ENCODE results near the gene PGD. TPM values are rescaled to one million over a fixed set of nuclear protein-coding genes. Genes with fewer than 3 reads are reported as not detected.

The PGD gene
- total and polyA plus RNA-seq, 2 experiments from 2014 or later = 174 to 305 TPM

DNA sequence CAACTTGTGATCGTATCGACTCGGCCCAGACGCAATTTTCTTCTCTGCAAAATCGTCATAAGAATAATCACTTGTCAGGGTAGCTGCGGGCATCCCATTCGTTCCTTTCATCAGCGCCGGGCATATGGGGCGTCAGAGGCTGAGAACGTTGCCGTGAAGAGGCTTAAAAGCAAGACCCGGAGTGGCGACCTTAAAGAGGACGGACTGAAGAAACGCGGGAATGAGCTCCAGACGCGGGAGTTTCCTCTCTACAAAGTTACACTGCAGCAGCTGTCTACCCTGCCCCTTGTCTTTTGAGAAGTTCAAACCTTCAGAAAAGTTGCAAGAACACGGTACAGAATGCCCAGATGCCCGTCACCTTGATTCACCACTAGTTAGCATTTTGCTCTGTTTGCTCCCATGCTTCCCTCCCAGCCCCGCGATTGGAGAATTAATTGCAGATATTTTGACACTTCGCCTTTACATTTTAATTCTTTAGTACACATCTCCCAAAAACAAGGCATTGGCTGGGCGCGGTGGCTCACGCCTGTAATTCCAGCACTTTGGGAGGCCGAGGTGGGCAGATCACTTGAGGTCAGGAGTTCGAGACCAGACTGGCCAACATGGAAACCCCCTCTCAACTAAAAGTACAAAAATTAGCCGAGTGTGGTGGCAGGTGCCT lies 32.3 kb downstream of the PGD start (continued):
- TF ChIP-seq ZNF114 (CRISPR knock-in tag; IDR thresholded peaks at IDR 0.05) = no peak
- TF ChIP-seq STAT1 (IDR thresholded peaks at IDR 0.05; ENCODE audit: unreplicated experiment) = no peak
- TF ChIP-seq JUNB (IDR thresholded peaks at IDR 0.05; ENCODE audit: unreplicated experiment) = no peak
- no peak for TF ChIP-seq EZH2 (IDR thresholded peaks at IDR 0.05; ENCODE audit: low read depth, unreplicated experiment)
- no peak for TF ChIP-seq POLR2AphosphoS5 (IDR thresholded peaks at IDR 0.05; ENCODE audit: low read depth)

DNA sequence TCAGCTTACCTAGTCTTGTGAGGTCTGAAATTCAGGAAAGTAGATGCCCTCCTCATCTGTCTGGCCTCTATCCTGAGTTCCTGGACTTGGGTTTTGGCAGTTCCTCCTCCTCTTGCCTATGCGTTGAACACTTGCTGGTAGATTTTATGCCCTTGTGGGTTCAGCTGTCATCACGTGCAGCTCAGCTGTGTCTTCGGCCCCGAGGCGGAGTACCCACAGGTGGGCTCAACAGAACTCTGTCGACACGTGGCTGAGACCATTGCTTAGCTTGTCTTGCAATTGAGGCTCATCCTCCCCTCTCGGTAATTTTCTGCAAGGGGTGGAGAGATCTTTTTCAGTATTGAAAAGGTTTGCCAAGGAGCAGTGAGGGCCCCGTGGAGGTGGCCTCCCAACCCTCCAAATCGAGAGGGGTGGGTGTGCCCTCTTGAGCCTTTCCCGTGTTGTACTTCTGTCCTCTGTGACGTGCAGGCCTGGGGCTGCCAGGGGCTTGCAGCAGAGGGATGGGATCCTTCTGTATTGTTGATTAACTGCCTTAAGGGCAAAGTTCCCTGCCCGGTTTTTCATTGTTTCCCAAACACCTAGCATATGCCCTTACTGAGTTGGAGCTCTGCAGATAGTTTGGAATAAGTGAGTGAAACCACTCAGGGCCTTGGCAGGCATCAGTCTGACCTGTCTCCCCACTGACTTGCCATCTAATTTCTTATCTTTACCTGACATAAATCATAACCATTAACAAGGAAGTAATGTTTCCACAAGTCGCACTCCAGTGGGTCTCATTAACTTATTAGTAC lies 34.2 kb downstream of the PGD start:
- H3K9me3 Mint-ChIP-seq = no peaks in the 10 kb centered on the region
- ATAC-seq (no peak), DNase-seq (ENCODE audit: low spot score) (no peak)
- no peaks in the 10 kb centered on the region for H3K27me3 ChIP-seq (ENCODE audit: insufficient read depth)
- H3K4me3 ChIP-seq = no peak overlapping the region
- H3K4me1 Mint-ChIP-seq = peaks cover 11% of the 10 kb centered on the region; the same call in 2 of the 3 replicates
- H3K36me3 ChIP-seq (ENCODE audit: insufficient read depth) = no peaks in the 10 kb centered on the region
- no peak overlapping the region; the same call in 2 of the 3 replicates for H3K4me3 Mint-ChIP-seq
- H3K9me2 ChIP-seq (ENCODE audit: insufficient read depth) = no peaks in the 10 kb centered on the region
- no peak overlapping the region for H2AFZ ChIP-seq
- no peaks in the 10 kb centered on the region; the same call in 1 of the 2 replicates for H4K20me1 ChIP-seq (replicated peaks; ENCODE audit: insufficient read depth)
- no peaks in the 10 kb centered on the region; the same call in 1 of the 2 replicates for H3K79me2 ChIP-seq (replicated peaks; ENCODE audit: insufficient read depth)
- no peak overlapping the region for H3K4me2 ChIP-seq
- no peaks in the 10 kb centered on the region for H3K36me3 Mint-ChIP-seq (ENCODE audit: low read depth)
- H3K27ac Mint-ChIP-seq = no peak overlapping the region
- H3K4me1 ChIP-seq (ENCODE audit: insufficient read depth) = no peaks in the 10 kb centered on the region
- H3K27me3 Mint-ChIP-seq (ENCODE audit: insufficient read depth, low read depth, poor library complexity) = peaks cover 12% of the 10 kb centered on the region
- H3F3A ChIP-seq (replicated peaks; ENCODE audit: low read depth) = peaks cover 9% of the 10 kb centered on the region
- H3K27ac ChIP-seq (ENCODE audit: low read depth) = no peak overlapping the region
- TF ChIP-seq EZH2phosphoT487 (IDR thresholded peaks at IDR 0.05; ENCODE audit: unreplicated experiment) (no peak), JUNB (IDR thresholded peaks at IDR 0.05; ENCODE audit: unreplicated experiment) (no peak), NANOG (IDR thresholded peaks at IDR 0.05; ENCODE audit: borderline replicate concordance) (no peak)
- TF ChIP-seq, protein P1, sequence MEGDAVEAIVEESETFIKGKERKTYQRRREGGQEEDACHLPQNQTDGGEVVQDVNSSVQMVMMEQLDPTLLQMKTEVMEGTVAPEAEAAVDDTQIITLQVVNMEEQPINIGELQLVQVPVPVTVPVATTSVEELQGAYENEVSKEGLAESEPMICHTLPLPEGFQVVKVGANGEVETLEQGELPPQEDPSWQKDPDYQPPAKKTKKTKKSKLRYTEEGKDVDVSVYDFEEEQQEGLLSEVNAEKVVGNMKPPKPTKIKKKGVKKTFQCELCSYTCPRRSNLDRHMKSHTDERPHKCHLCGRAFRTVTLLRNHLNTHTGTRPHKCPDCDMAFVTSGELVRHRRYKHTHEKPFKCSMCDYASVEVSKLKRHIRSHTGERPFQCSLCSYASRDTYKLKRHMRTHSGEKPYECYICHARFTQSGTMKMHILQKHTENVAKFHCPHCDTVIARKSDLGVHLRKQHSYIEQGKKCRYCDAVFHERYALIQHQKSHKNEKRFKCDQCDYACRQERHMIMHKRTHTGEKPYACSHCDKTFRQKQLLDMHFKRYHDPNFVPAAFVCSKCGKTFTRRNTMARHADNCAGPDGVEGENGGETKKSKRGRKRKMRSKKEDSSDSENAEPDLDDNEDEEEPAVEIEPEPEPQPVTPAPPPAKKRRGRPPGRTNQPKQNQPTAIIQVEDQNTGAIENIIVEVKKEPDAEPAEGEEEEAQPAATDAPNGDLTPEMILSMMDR (conservative IDR thresholded peaks at IDR 0.05; ENCODE audit: low read depth in 2 of 2) = no peak
- TF ChIP-seq, protein P2, sequence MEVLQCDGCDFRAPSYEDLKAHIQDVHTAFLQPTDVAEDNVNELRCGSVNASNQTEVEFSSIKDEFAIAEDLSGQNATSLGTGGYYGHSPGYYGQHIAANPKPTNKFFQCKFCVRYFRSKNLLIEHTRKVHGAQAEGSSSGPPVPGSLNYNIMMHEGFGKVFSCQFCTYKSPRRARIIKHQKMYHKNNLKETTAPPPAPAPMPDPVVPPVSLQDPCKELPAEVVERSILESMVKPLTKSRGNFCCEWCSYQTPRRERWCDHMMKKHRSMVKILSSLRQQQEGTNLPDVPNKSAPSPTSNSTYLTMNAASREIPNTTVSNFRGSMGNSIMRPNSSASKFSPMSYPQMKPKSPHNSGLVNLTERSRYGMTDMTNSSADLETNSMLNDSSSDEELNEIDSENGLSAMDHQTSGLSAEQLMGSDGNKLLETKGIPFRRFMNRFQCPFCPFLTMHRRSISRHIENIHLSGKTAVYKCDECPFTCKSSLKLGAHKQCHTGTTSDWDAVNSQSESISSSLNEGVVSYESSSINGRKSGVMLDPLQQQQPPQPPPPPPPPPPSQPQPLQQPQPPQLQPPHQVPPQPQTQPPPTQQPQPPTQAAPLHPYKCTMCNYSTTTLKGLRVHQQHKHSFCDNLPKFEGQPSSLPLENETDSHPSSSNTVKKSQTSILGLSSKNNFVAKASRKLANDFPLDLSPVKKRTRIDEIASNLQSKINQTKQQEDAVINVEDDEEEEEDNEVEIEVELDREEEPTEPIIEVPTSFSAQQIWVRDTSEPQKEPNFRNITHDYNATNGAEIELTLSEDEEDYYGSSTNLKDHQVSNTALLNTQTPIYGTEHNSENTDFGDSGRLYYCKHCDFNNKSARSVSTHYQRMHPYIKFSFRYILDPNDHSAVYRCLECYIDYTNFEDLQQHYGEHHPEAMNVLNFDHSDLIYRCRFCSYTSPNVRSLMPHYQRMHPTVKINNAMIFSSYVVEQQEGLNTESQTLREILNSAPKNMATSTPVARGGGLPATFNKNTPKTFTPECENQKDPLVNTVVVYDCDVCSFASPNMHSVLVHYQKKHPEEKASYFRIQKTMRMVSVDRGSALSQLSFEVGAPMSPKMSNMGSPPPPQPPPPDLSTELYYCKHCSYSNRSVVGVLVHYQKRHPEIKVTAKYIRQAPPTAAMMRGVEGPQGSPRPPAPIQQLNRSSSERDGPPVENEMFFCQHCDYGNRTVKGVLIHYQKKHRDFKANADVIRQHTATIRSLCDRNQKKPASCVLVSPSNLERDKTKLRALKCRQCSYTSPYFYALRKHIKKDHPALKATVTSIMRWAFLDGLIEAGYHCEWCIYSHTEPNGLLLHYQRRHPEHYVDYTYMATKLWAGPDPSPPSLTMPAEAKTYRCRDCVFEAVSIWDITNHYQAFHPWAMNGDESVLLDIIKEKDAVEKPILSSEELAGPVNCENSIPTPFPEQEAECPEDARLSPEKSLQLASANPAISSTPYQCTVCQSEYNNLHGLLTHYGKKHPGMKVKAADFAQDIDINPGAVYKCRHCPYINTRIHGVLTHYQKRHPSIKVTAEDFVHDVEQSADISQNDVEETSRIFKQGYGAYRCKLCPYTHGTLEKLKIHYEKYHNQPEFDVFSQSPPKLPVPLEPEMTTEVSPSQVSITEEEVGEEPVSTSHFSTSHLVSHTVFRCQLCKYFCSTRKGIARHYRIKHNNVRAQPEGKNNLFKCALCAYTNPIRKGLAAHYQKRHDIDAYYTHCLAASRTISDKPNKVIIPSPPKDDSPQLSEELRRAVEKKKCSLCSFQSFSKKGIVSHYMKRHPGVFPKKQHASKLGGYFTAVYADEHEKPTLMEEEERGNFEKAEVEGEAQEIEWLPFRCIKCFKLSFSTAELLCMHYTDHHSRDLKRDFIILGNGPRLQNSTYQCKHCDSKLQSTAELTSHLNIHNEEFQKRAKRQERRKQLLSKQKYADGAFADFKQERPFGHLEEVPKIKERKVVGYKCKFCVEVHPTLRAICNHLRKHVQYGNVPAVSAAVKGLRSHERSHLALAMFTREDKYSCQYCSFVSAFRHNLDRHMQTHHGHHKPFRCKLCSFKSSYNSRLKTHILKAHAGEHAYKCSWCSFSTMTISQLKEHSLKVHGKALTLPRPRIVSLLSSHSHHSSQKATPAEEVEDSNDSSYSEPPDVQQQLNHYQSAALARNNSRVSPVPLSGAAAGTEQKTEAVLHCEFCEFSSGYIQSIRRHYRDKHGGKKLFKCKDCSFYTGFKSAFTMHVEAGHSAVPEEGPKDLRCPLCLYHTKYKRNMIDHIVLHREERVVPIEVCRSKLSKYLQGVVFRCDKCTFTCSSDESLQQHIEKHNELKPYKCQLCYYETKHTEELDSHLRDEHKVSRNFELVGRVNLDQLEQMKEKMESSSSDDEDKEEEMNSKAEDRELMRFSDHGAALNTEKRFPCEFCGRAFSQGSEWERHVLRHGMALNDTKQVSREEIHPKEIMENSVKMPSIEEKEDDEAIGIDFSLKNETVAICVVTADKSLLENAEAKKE (CRISPR knock-in tag; IDR thresholded peaks at IDR 0.05) = no peak
- TF ChIP-seq, protein P3, sequence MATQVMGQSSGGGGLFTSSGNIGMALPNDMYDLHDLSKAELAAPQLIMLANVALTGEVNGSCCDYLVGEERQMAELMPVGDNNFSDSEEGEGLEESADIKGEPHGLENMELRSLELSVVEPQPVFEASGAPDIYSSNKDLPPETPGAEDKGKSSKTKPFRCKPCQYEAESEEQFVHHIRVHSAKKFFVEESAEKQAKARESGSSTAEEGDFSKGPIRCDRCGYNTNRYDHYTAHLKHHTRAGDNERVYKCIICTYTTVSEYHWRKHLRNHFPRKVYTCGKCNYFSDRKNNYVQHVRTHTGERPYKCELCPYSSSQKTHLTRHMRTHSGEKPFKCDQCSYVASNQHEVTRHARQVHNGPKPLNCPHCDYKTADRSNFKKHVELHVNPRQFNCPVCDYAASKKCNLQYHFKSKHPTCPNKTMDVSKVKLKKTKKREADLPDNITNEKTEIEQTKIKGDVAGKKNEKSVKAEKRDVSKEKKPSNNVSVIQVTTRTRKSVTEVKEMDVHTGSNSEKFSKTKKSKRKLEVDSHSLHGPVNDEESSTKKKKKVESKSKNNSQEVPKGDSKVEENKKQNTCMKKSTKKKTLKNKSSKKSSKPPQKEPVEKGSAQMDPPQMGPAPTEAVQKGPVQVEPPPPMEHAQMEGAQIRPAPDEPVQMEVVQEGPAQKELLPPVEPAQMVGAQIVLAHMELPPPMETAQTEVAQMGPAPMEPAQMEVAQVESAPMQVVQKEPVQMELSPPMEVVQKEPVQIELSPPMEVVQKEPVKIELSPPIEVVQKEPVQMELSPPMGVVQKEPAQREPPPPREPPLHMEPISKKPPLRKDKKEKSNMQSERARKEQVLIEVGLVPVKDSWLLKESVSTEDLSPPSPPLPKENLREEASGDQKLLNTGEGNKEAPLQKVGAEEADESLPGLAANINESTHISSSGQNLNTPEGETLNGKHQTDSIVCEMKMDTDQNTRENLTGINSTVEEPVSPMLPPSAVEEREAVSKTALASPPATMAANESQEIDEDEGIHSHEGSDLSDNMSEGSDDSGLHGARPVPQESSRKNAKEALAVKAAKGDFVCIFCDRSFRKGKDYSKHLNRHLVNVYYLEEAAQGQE (IDR thresholded peaks at IDR 0.05; ENCODE audit: unreplicated experiment) = no peak
- TF ChIP-seq, protein P4, sequence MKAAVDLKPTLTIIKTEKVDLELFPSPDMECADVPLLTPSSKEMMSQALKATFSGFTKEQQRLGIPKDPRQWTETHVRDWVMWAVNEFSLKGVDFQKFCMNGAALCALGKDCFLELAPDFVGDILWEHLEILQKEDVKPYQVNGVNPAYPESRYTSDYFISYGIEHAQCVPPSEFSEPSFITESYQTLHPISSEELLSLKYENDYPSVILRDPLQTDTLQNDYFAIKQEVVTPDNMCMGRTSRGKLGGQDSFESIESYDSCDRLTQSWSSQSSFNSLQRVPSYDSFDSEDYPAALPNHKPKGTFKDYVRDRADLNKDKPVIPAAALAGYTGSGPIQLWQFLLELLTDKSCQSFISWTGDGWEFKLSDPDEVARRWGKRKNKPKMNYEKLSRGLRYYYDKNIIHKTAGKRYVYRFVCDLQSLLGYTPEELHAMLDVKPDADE (IDR thresholded peaks at IDR 0.05) = no peak

Measured in GM23338 (cell line).